HL-60/S4 treated with retinoic acid at 250 ng/mL for 4 days and 3 days (cell line): Measurements from ENCODE around the gene CXCL3.

ENCODE experiments used
- in situ Hi-C: fragments of 300-500 bp; cut with MboI; formaldehyde crosslinking; loops from 2 replicates; pipeline ENCODE4 v1.7.0; 2022; ENCODE audit warnings: low sequenced_read_pairs

Gene CXCL3

DNA sequence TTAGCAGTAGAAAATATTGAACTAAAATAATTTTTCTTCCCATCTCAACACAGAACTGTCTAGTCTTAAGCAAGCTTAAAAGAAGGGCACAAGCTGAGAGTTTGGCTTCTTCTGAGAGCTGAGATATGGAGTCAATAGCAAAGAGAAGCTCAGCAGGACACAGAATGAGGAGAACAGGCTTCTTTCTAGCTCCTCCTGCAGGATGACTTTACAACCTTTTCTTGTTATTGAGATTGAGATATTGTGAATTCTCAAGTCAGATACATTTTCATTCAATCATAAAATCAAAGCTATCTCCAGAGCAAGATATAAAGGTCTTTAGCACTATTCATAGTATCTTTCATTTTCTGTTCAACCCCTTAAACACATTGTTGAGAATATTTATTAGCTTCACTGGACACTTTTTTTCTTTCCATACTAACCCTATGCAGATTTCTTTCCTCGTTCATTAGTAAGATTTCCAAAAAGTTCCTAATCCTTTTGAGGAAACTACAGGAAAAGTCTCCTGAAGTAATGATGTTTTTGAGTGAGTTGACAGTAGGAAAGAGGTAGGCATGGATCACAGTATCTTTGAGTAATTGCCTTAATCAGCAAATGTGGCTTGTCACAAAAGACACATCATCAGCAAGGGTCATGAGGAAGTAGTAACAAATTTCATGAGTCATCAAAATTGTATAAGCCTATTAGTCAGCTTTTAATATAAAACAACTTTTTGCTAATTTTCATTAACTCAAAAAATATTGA, 17.8 kb upstream of the CXCL3 start:
- in situ Hi-C loops: no loop called here

DNA sequence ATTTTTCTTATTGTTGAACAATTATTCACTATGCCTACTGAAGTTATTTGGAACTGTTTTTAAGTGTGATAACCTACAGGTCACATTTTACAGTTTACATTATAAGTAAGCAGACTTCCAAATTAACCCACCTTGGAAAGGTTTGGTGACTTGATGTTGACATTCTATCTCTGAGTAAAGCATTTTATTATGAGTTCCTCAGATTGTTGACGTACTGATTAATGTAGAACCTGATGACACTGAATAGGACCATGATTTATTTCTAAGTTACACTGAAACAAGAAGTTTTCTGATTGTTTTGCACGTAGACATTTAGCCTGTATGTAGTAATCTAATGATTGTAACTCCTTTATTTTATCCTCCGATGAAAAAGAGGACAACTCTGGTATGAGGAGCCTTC, 17.0 kb upstream of the CXCL3 start:
- in situ Hi-C loops: no loop called here

DNA sequence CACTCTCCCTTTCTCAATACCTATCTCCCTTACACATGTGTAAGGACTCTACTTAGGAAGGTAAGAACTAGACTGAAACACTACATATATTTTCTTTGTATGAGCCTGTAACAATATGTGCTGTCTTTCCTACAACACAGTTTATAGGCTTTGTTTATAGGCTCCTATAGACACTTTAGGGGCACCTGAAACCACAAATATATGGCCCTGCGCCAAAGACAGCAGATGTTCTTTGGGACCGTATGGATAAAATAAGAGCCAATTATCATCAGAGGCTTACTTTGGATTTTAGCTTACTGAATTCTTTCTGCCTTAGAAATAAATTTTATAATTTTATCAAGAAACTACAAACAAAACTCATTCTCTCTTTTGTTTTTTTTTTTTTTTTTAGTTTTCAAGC, 16.6 kb upstream of the CXCL3 start:
- in situ Hi-C loops: no loop called here

DNA sequence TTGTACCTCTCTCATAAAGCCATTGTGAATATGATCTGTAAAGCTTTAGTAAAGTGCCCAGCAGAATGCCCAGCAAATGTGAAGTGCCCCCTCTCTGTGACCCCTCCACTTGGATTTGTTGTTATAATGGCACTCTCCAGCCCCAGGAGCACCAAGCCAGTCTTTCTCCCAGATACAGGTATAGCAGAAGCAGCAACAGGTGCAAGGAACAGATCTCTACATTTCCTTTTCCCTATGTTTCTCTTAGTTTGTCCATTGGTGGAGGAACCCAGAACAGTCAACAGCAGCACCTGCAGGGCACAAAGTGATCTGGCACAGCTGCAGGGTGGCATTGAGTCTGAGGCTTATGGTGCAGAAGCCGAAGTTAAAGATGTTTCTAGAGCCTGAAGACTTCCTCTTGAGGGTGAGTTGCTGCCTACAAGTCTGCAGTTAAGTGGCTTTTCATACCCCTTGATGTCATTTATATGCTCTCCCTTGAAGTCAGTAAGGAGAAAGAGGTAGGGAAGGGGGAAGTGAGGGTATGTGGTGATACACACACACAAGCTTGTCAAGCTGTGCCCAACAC, 16.1 kb upstream of the CXCL3 start:
- in situ Hi-C loops: no loop called here

DNA sequence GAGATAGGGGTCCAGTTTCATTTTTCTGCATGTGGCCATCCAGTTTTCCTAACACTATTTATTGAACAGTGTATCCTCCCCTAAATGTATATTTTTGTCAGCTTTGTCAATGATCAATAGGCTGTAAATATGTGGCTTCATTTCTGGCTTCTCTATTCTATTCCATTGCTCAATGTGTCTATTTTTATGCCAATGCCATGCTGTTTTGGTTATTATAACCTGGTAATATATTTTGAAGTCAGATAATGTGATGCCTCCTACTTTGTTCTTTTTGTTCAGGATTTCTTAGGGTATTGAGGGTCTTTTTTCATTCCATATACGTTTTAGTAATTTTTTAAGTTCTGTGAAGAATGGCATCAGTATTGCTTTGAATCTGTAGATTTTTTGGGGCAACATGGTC, 8.7 kb upstream of the CXCL3 start:
- in situ Hi-C loops: no loop called here

DNA sequence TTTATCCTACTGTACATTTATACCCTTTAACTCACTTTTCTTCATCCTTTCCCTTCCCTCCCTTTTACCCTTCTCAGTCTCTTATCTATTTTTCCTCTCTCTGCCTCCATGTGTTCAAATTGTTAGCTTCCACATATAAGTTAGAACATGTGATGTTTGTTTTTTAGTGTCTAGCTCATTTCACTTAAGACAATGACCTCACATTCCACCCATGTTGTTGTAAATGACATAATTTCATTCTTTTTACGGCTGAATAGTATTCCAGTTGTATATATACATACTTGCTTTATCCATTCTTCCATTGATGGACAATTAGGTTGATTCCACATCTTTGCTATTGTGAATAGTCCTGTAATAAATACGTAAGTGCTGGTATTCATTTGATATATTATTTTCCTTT, 7.3 kb upstream of the CXCL3 start:
- in situ Hi-C loops: no loop called here

DNA sequence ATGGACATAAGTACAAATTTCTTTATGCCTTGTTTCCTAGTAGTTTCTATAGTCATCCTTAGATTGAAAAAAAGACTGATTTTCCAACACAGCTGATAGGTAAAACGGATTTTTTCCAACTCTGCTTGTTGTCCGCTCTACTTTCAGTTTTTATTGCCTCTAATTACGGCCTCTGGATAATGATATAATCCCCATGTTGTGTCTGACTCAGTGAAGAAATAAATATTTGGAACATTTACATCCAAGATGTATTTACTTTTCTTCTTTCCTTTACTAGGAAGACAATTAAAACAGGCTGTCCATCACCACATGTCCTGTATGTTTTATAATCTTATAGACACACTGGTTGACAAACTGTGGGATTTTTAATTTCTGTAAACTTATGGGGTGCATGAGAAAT, 6.8 kb upstream of the CXCL3 start:
- in situ Hi-C loops: no loop called here

DNA sequence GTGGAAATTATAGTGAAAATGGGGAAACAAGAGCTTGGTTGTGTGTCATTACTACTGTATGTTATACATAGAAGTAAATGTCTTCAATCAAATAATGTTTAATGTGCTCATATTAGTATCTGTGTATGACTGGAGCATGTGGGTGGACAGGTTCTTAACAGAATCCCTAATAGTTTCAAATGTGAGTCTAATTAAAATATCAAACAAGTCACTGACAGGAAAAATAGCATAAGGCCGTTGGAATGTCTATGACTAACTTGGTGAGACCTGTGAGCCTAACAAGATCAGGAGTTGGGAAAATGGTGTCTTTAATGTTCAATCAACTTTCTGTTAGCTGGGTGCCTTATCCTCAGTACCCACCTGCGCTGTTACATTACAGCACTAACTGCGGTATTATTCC, 6.2 kb upstream of the CXCL3 start:
- in situ Hi-C loops: no loop called here

DNA sequence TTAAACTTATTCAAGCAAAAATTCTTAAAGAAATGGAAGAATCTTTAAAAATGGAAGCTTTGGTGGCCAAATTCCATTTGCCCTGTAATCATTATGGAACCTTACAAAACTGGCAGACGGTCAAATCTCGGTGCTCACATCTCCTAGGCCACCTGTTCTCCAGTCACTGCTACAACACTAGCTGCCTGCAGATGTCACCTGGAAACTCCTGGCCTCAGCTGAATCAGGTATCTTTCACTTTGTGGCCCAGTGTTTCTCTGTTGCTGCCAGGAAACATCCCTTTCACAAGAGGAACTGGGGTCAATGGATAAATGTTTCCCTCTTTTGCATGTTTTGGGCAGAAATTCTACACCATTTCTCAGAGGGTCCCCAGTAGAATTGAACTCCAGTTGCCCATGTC, 4.2 kb upstream of the CXCL3 start:
- in situ Hi-C loops: no loop called here

DNA sequence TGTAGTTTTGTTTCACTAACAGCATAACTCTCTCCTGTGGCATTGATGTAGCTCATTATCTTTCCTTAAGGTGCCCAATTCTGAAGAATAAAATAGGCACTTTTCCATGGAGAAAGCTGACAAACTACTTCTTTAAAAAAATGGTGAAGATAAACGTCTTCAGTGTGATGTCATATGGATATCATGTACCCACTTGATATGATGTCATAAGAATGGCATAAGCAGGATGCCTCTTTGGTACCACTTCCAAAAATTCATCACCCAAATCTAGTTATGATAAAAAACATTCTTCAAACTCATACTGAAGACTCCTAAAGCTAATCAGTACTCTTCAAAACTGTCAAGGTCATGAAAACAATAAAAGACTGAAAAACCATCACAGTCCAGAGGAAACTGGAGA, 2.9 kb upstream of the CXCL3 start:
- in situ Hi-C loops: no loop called here

DNA sequence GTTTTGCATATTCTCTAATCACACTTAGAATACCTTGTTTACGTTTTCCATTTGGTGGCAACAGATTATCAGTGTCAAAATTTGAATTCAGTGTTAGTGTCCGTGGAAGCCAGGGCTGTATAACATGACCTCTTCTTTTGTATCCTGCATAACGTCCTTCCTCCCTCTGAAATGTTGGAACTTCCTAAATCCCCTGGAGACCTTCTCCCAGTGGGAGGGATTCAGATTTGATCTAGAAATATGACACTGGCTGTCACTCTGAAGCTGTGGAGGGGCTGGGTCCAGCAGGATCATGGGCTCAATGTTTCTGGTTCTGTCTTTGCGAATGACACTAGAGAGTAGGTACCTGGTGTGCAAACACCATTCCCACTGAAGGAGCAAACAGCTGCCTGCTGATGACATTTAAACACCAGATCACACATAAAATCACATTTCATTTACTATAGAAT, 850 bp upstream of the CXCL3 start:
- in situ Hi-C loops: no loop called here

DNA sequence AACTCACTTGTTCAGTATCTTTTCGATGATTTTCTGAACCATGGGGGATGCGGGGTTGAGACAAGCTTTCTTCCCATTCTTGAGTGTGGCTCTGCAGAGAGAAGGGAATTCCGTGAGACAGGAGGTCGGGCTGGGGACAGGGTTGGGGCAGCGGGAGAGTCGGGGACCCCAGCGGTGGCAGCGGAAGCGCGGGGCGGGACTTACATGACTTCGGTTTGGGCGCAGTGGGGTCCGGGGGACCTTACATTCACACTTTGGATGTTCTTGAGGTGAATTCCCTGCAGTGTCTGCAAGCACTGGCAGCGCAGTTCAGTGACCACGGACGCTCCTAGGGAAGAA, 434 bp downstream of the CXCL3 start:
- in situ Hi-C loops: no loop called here

DNA sequence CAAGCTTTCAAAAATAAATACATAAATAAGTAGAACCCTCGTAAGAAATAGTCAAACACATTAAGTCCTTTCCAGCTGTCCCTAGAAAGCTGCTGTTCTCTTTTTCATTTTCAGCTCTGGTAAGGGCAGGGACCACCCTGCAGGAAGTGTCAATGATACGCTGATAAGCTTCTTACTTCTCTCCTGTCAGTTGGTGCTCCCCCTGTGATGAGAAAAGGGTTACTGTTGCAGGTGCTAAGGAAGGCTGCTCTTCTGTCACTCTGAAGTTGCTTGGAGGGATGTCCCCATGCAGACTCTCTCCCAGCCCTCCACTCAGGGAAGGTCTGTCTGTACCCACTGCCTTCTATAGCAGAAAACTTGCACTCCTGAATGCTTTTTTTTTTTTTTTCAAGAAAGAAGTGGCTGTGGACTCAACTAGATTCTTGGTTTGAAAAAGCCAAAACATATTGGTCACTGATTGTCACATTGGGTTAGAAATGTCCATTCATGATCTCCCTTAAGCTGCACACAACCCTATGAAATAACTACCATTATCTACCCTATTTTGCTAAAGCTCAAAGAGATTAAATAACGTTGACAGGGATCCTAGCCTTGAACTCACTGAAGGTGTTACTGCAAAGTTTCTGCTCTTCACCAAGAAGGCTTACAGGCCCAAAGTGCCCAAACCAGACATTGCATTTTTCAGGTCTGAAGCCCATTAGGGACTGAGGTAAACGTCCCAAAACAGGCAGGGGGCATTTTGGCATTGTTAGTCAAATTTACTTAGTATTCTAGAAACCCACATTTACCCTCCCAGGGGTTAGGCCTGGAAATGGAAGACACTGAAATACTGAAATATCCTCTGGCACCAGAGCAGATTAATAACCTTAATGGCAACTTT, 1.2 kb downstream of the CXCL3 start:
- in situ Hi-C loops: no loop called here

DNA sequence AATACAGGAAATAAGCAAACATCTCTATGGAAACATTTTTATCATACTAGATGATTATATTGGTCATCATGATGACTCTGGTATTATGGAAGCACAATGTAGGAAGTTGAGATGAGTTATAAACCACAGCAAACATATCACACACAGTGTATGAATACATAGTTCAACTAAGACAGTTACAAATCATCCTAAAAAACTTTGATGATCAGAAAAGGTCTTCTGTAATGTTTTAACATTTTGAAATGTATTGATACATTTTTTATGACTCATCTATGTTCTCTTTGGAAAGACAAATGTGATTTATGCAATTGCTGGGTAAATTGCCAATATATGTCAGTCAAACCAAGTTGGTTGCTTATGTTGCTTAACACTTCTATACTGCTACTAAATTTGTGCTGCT, 4.8 kb downstream of the CXCL3 start:
- in situ Hi-C loops: no loop called here

DNA sequence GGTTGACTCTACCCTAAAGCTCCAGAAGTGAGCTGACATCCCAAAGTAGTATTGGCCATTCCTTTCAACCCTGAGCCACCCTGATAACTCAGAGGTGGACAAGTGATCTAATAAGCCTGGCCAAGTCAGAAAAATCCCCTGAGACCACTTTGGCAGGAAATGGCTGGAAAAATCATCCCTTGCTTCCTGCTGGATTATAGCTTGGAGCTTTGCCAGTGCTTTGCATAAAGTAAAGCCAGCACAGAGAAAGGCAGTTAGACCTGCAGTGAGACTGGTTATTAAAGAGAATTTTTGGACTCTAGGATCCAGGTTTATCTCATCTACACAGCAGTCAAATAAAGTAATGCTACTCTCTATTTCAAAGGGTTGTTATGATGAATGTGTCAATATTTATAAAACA, 6.4 kb downstream of the CXCL3 start:
- in situ Hi-C loops: no loop called here

DNA sequence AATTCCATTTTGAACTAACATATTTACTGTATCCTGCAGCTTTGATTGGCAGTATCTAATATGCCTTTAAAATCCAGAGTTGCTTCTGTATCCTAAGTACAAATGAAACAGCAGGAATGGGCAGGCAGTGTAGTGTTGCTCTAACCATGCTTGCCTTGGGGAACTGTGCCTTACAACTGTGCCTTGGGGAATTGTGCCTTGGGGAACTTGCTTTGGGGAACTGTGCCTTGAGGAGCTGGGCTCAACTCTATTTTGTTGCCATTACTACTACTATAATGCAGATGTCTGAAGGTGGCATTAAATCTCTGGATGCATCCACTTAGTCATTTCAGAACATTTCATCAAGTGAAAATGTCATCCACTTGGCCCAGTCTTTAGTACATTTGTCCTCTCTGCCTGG, 6.9 kb downstream of the CXCL3 start:
- in situ Hi-C loops: no loop called here

DNA sequence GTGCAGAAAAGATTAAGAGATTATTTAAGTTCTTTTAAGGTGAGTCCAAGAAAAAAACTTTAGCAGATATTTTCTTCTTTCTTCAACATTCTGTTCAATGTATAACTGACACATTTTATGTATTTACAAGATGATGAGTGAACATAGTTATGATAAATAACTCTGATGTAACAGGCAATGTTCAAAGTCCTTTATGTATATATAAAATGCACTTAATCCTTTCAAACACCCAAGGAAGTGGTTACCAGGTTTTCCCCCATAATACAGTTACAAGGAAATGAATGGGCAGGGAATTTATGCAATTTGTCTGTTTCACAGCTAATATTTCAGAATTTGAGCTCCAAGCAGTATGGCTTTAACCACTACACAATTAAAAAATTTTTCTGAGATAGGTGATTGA, 8.2 kb downstream of the CXCL3 start:
- in situ Hi-C loops: no loop called here

DNA sequence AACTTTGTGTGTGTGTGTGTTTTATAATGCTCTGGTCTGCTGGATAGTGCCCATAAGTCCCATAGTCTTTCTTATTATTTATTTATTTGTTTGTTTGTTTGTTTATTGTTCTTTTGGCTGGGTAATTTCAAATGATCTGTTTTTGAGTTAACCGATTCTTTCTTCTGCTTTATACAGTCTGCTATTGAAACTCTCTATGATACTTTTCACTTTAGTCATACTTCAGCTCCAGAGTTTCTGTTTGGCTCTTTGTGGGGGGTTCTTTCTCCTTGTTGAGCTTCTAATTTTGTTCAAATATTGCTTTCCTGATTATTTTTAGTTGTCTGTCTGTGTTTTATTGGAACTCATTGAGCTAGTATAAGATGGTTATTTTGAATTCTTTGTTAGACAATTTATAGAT, 10.0 kb downstream of the CXCL3 start:
- in situ Hi-C loops: no loop called here

DNA sequence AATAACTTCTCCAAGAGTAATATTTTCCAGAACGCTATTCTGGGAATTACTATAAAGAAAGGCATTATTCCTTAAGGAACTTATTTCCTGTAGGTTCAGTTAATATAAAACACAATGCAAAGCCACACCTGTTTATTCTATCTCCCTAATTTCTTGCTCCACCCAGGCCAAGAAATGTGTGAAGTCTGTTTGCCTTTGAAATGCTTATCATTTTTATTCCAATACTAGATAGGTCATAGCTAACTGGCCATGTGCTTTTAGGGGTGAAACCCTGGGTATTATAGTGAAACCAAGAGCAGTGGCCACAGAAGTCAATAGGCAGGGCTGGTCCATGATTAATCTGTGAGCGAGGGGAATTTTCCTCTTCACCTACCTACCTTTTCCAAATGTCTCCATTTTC, 14.8 kb downstream of the CXCL3 start:
- in situ Hi-C loops: no loop called here

DNA sequence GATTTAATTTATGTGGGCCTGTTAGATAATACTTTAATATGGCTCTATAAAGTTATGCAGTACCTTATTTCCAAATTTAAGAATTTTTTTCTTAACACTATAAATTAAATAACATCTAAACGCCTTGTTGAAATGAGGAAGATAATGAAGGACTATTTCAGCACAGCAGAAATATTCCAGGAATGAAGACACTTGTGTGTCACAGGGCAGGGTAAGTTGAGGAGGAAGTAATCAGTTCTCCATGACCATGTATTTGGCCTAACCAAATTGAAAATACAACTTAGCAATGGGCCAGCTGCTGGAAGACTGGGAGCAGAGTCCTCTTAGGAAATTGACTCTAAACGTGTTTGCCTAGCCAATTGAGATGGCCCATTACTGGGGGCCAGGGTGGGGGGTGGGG, 16.9 kb downstream of the CXCL3 start:
- in situ Hi-C loops: no loop called here

DNA sequence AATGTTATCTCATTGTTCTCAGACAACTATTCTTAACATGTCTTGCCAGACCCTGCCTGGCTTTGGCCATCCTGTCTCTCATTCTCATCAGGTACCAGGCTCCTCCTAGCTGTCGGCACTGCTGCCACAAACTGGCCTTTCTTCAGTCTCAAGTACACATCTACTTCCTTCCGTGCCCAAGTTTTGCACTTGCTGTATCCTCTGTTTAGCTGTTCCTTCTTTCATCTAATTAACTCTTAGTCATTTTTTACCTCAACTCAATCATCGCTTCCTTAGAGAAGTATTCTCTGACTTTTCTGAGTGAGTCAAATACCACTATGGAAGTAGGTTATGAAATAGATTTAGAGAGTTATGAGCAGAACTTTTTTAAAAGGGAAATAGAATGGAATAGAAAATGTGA, 19.7 kb downstream of the CXCL3 start:
- in situ Hi-C loops: no loop called here

DNA sequence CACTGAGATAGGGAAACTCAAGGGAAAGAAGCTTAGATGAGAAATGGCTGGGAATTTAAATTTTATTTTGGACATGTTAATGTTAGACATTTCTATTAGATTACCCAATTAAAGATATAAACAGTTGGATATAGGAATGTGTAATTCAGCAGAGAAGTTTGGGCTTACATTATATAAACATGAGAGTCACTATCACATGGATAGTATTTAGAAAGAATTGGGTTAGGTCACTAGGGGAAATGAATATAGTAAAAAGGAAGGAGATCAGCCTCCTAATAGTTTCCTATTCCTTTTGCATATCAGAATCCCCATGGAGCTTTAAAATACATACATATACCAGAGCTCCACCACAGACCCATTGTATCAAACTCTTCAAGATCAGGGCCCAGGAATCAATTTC, 20.4 kb downstream of the CXCL3 start:
- in situ Hi-C loops: no loop called here
